ENCODE measurements around the gene TENT5C.

TENT5C gene

GRCh38 chr1:117646007-117646811 lies 40.4 kb downstream of the TENT5C start:
- TF ChIP-seq CTCF (IDR thresholded peaks at IDR 0.05; ENCODE audit: low read length, missing control alignments): no peak
- peak; percentile 39 for DNase-seq (ENCODE audit: low read depth)
- H3K4me3 ChIP-seq (replicated peaks; ENCODE audit: low read depth, low read length): no peak overlapping the region

- no peak for DNase-seq (ENCODE audit: low read depth)
- TF ChIP-seq CTCF (IDR thresholded peaks at IDR 0.05; ENCODE audit: low read length, missing control alignments): no peak
- no peak overlapping the region for H3K4me3 ChIP-seq (replicated peaks; ENCODE audit: low read depth, low read length)
Measured at GRCh38 chr1:117646956-117647355, 41.1 kb downstream of the TENT5C start.

- no peak overlapping the region for H3K4me3 ChIP-seq (replicated peaks; ENCODE audit: low read depth, low read length)
- DNase-seq (ENCODE audit: low read depth): no peak
- no peak for TF ChIP-seq CTCF (IDR thresholded peaks at IDR 0.05; ENCODE audit: low read length, missing control alignments)
Measured at GRCh38 chr1:117648015-117648414, 42.2 kb downstream of the TENT5C start.

GRCh38 chr1:117650840-117651568 lies 45.2 kb downstream of the TENT5C start:
- H3K4me3 ChIP-seq (replicated peaks; ENCODE audit: low read depth, low read length): no peak overlapping the region
- TF ChIP-seq CTCF (IDR thresholded peaks at IDR 0.05; ENCODE audit: low read length, missing control alignments): no peak
- no peak for DNase-seq (ENCODE audit: low read depth)

DNA sequence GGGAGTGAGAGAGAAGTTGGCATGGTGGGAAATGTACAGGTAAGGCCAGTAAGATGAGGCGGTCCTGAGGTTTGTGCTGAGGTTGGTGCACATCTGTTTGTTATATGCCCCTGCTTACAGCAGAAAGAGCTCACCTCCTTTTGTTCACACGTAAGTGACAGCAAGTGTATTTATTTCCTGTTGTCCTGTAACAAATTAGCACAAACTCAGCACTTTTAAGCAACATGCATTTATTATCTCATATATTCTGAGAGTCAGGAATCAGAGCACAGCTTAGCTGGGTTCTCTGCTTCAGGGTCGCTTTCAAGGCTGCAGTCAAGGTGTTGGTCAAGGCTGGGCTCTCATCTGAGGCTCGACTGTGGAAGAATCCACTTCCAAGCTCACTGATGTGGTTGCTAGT lies 45.8 kb downstream of the TENT5C start:
- H3K4me3 ChIP-seq (replicated peaks; ENCODE audit: low read depth, low read length): no peak overlapping the region
- DNase-seq (ENCODE audit: low read depth): no peak
- no peak for TF ChIP-seq CTCF (IDR thresholded peaks at IDR 0.05; ENCODE audit: low read length, missing control alignments)

- H3K4me3 ChIP-seq (replicated peaks; ENCODE audit: low read depth, low read length): no peak overlapping the region
- no peak for TF ChIP-seq CTCF (IDR thresholded peaks at IDR 0.05; ENCODE audit: low read length, missing control alignments)
- no peak for DNase-seq (ENCODE audit: low read depth)
Measured at GRCh38 chr1:117652421-117652820, 46.6 kb downstream of the TENT5C start.

All from fibroblast of pulmonary artery (primary cell).